GM19372 (cell line): ENCODE results near the gene PTPN3.

Experiments
- ATAC-seq: cut with Tn5 transposase; IDR thresholded peaks from one replicate; pipeline ENCODE4 v1.9.1; 2021; ENCODE audit warnings: mild to moderate bottlenecking, low read depth, moderate library complexity; ENCODE audit not compliant: unreplicated experiment

PTPN3 gene

DNA sequence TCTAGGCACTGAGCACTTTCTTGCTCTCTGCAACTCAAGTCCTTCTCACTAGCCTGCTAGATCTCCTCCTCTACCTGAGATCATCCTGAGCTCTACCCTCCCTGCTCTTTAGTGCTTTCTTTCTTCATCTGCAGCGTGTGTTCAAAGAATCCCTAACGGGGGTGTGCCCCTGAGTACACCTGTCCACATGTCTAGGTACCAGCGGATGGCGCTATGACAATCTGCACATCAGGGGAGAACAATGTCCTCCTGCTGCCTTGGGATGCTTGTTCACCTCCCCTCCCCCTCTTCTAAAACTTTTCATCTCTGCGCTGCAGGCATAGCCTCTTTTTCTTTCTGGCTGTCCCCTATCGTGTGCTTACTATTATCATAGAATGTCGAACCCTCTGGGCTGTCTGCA lies 42.7 kb downstream of the PTPN3 start:
- ATAC-seq: no peak

DNA sequence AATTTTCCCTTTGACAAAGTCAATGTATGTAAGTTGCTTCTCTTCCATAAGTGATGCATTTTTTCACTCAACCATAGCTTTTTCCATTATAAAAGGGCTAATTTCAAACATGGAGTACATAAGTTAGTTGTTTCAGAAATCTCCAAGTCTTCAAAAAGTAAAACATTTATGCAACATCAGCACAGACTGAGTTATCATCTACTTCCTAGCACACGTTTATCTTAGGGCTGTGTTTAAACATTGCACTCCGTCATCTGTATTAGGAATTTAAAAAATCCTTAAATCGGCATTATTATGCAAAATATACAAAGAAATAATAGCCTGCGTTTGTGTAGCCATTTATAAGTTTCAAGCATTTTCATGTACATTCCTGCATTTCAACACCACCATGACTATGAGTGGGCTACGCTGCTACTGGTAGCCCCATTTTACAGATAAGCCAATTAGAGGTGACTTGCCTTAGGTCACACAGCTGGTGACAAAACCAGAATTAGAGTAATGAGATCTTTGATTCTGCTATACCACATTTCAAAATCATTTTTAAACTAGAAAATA lies 43.4 kb downstream of the PTPN3 start:
- no peak for ATAC-seq

DNA sequence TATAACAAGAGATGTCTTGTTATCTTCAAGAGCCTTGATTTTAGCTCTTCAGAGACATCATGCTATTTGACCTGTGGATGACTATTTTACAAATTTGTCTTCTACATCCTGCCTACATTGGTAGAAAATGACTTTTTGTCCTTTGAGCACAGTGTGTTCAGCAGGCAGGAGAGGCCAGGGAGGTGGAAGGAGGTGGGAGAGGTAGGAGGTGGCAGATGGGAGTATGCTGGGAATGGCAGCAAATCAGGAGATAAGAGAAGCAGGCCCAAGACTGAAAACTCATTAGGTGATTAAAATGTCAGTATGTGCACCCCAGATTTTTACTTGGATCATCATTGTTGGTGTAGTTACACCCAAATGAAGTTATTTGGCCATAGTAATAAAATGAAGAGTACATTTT lies 44.1 kb downstream of the PTPN3 start:
- no peak for ATAC-seq

DNA sequence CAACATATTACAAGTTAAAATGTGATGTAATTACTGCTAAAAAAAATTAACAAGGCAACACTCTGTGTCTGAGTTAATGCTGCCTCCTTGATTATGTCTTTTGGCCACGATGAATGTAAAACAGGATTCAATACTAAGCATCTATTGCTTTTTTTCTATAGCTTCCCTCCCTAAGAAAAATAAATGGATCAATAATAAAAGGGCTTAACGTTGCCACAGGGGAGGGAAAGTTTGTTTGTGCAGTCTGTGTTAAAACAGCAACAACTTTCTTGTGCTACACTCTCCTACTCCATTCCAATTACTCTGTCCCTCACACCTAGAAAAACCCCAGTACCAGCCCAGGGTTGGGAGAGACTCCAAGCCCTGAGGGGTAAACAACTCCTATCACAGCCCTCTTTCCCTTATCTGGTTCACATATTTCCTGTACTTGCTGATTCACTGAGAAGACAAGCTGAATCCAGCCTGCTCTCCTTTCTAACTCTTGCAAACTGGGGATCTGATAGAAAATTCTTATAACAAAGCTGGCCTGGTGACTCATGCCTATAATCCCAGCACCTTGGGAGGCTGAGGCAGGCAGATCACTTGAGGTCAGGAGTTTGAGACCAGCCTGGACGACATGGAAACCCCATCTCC lies 44.8 kb downstream of the PTPN3 start:
- ATAC-seq: no peak

DNA sequence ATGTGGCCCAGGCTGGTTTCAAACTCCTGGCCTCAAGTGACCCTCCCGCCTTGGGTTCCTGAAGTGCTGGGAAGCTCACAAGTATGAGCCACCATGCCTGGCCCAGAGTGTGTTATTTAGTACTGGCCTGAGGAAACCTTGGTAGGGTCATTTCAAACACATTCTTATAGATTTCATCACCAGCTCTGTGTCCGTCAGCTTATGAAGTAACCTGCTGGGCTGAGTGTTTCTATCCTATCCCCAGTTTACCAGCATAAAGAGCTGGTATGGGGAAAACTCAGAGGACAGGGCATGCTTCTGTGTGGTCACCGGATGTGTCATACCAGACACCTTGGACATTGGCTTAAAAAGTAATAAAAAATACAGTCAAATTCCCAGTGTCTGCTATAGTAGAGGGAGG lies 45.3 kb downstream of the PTPN3 start:
- no peak for ATAC-seq

DNA sequence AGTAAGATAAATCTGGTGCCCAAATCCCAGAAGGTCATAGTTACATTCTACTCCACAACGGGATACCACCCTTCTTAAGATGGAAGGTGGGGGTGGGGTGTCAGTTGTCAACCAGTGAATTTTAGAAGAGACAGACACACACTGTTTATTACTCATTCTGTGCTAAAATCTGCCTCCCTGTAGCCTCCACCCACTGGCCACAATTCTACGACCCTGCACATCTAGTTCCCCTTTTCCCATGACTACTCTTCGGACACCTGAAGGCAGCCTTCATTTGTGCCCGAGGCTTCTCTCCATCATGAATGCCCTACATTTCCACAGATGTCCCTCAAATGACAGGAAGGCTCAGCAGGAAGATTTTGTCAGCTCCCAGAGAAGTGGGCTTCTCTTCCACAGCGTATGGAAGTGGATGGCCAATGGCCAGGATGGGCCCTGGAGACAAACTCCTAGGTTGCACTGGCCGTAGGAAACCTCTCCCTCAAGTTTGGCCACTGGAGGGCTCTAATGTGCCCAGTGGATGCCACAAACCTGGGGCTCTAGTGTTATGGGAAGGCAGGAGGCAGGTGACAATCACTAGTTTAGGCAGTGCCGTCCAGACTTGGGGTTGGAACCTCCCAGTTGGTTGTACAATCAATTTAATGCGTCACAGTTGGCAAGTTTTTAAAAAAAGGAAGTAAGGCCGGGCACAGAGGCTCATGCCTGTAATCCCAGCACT lies 46.6 kb downstream of the PTPN3 start:
- ATAC-seq: no peak

DNA sequence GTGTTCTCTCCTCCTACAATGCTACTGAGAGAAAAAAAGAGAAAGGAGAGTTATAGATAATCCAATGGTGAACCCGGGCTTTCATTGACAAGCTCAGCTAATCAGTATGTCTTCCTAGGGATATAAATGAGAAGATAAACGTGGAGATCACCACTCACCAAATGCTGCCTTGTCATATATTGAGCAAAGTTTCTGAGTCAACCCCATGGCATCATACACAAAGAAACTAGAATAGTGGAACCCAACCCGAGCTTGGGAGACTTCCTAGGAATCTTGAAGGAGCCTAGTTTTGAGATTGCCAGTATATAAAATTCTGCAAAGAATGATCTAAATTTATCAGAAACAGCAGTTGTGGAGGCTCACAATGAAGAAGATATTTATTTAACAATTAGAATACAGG lies 47.8 kb downstream of the PTPN3 start:
- ATAC-seq: no peak

DNA sequence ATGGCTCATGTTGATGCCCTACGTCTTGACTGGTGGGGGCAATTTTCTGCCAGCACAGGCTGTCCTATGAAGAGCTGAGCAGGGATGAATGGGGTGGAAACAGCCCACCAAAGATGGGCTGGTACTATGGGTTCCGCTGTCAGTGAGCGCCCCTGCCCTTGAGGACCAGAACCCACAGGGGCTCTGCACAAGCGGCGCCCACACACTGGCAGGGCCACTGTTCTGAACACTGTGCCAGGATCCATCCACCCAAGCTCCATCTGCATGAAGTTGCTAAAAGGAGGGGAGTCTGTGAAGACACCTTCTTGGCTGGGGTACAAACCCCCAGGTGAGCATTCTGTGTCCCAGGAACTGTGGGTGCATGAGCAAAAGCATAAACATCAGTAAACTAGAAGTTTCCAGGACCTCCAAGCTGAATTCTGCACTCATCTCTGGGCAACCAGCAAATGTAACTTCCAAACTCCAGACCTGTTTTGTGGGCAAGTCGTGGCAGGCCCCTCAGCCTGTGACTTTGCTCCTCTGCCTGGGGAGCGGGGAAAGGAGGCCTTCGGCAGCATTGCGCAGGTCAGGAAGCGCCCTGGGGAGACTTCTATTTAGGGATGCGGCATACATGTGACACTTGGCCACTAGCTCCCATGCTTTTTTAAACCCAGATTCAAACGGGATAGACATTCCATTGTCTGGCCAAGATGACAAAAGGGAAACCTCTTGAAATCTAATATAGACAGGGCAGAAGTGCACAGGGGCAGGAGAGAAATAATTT lies 48.9 kb downstream of the PTPN3 start:
- no peak for ATAC-seq

DNA sequence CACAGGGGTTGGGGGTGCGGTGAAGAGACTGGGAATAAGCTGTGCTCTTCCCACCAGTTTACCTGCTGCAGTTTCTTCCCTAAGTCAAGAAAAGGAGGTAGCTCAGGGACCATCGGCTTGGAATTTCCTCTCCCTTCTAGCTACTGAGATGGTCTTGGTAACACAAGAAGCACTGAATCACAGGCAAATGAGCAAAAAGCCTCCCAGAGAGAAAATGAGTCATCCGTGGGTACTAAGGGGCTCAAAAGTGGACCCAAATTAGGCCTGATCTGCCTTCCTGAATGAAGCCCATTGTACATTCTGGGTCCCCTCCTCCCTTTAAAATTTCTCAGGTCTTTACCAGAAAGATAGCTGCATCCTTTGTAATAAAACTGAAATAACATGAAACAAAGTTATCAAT lies 49.9 kb downstream of the PTPN3 start:
- ATAC-seq: no peak

DNA sequence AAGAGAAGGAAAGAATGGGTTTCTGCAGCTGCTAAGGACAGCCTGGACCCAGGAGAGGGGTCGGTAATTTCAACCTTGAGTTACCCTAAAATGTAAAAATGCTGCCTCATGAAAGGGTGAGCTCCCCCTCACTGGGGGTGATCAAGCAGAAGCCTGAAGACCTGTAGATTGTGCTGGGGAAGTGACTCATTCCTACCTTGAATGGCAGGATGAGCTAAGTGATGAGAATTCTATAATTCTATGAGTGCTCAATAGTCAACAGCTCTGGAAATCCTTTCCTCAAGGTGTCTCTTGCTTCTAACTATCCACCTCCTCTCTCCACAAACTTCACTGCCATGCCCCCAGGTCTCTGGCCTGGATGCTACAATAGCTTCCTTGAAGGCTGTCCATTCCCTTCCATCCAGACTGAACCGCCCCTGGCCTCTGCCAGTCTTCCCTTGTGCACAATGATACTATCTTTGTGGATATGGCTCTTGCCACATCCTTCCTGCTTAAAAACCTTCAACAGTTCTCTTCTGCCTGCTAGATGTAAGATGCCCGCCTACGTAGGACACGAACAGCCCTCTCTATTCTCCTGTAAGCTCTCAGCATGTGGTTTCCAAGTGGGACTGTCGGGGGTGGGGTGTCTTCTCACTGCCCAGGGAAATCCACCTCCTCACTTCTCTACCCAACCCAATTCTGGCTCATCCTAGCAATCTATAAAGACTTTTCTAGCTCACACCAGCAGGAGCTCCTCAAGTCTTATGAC lies 50.6 kb downstream of the PTPN3 start:
- ATAC-seq: no peak

DNA sequence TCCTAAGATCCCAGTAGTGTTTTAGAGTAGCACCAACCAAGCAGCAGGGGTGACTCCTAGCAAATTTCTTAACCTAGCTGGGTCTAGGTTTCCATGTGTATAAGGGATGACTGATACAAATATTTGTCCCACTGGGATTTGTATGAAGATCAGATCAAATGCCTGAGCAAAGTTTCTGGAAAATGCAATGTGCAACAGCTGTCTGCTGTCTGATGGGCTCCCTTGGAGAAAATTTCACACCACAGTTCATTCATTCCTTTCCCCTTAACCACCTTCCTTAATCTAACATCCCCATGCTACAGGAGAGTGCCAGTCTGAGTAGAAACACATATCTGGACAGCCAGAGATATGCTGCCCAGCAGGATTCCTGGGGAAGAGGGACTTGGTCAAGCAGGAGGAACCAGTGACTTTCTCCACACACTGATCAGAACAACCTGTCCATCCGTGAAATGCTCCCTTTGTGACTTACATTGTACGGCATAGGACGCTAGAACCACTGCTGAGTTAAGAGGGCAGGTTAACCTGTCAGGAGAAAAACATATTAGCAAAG lies 53.3 kb downstream of the PTPN3 start:
- ATAC-seq: no peak

DNA sequence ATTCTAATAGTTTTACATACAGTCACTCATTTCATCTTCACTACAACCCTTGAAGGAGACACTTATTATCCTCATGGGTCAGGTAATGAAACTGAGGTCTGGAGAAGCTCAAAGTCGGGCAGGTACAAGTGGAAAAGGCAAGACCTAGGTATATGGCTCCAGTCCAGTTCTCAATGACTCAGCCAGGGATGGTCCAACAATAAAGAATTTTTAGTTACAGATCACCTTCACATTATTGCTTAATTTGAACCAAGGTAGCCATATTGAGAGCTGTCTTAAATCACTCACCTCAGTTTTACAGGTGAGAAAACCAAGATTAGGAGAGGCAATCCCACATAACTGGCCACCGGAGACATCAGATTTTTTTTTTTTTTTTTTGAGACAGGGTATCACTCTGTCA lies 55.4 kb downstream of the PTPN3 start:
- no peak for ATAC-seq

DNA sequence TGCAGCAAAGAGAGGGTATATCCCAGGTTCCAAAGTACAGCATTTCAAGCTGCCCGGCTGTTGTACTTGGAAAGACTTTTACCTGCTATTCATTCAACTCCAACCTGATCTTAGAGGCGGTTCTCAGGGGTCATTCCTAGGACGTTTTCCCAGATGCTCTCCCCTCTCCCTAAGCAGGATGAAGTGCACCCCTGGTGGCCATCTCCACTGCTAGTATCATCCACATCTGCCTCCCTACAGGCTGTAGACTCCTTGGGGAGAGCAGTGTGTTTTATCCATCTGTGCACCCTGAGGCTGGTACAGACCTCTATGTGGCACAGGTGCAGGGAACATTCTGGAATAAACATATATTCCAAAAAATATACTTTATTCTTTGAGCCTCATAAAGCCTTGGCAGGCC lies 56.8 kb downstream of the PTPN3 start:
- ATAC-seq: no peak

DNA sequence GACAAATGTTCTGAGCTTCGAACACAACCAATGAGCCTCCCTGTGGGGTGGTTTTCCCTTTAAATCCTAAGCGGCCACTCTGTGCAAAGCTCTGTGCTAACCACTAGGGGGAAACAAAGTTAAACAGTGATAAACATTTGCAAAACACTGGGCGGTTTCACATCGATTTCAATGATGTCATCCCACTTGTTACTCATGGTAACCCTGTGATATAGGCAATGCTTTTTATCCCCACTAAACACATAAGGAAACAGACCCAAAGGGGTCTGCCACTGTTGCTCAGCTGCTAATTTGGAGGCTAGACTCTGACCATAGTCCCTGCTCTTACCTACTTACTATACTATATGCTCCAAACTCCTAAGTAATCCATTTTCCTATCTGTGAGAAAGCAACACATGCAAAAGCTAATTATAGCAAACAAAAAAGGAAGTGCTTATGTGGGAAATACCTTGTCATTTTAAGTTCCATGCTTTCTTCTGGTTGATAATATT lies 57.3 kb downstream of the PTPN3 start:
- ATAC-seq: peak; percentile 91

DNA sequence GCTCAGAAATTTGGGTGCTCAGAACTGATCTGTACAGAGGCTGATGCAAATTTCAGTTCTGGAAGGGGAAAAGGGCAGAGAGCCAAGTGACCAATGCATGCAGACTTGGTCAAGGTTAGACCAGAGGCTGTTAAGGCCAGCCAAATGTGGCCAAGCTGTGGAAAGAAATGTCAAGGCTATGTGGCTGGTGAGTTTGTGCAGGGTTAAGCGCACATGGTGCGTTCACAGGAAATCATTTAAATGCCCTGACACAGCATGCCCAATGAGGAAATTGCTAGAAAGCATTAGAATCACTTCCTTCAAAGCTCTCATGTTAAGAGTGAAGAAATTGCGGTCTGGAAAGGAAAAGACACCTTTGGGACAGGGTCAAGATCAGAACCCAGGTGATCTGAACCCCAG lies 58.0 kb downstream of the PTPN3 start:
- ATAC-seq: peak; percentile 33

DNA sequence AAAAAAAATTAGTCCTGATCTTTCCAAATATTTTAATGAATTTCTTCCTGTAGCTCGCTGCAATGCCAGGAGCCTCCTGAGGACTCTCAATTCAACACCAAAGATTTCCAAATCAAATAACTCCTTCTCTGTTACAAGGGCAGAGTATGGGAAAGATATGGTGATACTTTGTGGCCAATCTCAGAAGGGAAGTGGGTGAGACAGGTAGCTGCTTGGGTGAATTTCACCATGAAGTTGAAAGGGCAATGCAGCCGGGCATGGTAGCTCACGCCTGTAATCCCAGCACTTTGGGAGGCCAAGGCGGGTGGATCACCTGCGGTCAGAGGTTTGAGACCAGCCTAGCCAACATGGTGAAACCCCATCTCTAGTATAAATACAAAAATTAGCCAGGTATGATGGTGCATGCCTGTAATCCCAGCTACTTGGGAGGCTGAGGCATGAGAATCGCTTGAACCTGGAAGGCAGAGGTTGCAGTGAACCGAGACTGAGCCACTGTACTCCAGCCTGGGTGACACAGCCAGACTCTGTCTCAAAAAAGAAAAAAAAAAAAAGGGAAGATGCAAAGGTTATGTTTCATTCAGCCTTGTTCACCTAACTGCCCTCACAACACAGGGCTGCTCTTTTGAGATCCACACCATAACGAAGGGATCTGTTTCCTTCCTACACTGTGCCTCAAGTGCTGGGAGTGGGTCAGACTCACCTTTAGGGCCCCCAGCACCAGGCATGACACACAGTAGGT lies 58.6 kb downstream of the PTPN3 start:
- no peak for ATAC-seq

DNA sequence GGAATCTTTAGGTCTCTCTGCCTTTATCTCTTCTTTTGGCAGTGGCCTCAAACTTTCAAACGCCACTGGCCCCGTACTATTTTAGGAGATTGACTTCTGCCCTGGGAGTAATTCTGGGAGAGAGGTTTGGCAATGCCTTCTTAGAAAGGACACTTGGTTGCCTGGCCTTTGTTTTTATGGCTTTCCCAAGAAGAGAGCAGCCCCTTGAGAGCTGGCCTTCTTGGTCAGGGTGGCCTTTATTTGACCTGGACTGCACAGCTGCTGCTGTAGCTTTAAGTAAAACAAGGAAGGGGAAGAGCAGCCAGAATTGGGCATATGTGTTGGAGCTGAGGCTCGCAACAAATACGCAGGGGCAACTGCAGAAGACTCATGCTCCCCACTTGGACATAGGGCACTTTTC lies 60.8 kb downstream of the PTPN3 start:
- ATAC-seq: no peak

DNA sequence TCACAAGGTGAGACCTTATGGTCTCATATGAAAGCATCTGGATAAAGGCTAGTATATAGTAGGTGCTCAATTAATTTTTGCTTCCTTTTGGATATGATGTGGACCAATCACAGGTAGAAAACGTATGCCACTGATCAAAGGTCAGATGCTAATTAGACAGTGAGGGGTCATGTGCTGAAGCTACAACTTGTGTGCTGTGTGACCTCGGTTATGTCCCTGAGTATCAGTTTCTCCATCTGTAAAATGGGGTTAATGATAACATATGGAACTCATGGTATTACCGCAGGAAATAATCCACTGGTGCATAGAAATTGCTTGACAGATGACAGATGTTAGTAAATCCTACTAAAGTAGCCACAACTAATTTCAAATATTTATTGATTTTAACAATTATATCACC lies 62.0 kb downstream of the PTPN3 start:
- no peak for ATAC-seq

DNA sequence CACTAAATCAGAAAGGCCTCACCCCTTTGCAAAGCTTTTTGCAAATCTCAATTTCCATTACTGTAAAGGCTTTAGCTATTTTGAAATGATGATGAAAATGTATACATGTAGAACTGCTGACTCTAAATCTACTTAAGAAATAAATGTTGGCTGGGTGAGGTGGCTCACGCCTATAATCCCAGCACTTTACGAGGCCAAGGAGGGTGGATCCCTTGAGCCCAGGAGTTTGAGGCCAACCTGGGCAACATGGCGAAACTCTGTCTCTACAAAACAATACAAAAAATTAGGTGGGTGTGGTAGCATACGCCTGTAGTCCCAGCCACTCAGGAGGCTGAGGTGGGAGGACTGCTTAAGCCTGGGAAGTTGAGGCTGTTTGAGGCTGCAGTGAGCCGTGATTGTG lies 64.6 kb downstream of the PTPN3 start:
- ATAC-seq: no peak

DNA sequence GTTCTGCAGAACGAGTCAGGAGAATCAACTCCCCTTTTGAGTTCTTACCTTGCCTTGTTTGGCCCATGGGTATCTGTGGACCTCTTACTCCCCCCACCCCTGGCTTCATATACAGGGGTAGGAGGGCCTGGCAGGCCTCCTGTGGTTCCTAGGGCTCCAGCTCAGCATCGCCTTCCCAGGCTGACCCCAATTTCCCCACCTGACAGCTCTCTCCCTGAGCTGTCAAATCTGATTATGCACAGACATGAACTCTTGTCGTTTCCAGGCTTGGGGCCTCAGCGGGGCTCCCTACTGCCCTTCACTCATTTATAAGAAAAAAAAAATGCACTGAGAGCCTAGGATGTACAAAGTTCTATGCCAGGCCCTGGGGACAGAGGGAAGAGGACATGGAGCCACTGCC lies 67.9 kb downstream of the PTPN3 start:
- no peak for ATAC-seq
